Measurements from ENCODE around the gene LRRK1.

The LRRK1 gene

DNA sequence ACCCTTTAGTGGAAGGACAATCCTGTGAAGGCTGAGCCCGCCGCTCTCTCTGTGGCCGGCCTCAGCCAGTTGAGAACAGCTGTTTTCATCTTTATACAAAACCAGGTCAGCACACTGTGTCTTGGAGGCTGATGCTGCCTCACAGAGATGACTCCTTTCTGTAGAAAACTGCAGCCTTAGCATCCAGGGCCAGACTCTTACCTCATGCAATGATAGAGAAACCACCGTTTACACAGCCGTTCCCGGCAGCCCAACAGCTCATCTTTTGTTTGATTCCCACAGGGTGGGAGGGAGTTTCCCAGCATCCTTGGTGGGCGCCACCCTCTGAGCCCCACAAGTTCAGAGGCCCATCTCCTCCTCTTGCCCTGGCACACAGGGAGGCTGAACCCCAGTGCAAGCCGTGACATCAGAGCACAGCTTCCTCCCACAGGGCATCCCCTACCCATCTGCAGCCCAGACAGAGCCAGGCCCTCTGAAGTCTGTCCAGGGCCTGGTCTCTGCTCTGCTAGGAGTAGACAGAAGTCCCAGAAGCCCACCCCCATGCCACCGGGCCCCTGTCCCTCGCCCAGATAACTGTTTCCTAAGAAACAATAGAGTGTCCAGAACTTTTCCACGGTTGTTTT, 105.0 kb downstream of the LRRK1 start:
- no peak for DNase-seq (ENCODE audit: low read depth in 2 of 2)

DNA sequence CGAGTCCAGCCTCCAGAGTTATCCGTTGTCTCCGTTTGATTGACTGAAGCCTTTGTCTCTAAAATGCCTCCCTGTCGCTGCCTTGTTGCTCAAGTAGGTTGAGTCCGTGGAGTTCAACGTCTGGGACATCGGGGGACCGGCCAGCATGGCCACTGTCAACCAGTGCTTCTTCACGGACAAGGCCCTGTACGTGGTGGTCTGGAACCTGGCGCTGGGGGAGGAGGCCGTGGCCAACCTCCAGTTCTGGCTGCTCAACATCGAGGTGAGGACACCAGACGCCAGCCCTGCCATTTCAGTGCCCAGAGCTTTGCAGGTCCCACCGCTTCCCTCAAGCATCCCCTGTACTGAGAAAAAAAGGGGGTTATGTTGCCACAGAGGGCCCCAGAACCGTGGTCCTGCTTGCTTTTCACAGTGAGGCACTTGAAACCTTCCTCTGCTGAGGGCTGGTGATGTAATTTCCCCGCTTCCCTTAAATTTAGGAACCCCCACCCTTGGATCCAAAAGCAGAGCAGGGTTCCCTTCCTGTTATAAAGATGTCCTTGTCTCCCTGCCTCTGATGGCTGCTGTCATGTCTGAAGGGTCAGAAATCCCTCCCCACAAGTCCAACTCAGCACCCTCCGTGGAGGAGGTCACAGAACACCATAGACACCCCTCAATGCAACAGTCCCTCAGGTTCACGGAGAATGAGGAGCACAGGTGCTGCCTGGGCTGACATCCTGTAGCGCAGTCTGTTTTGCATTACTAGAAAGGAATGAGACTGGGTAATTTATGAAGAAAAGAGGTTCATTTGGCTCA, 105.7 kb downstream of the LRRK1 start:
- no peak for DNase-seq (ENCODE audit: low read depth in 2 of 2)

DNA sequence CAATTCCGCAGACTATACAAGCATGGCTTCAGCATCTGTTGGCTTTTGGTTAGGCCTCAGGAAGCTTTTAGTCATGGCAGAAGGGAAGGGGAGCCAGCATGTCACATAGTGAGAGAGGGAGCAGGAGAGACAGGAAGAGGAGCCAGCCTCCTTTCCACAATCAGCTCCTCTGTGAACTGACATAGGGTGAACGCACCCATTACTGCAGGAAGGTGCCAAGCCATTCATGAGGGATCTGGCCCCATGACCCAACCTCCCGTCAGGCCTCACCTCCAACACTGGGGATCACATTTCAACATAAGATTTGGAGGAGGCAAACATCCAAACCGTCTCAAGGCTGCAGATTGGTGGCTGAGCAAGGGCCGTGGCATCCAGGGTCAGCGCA, 106.3 kb downstream of the LRRK1 start:
- DNase-seq (ENCODE audit: low read depth in 2 of 2): no peak

DNA sequence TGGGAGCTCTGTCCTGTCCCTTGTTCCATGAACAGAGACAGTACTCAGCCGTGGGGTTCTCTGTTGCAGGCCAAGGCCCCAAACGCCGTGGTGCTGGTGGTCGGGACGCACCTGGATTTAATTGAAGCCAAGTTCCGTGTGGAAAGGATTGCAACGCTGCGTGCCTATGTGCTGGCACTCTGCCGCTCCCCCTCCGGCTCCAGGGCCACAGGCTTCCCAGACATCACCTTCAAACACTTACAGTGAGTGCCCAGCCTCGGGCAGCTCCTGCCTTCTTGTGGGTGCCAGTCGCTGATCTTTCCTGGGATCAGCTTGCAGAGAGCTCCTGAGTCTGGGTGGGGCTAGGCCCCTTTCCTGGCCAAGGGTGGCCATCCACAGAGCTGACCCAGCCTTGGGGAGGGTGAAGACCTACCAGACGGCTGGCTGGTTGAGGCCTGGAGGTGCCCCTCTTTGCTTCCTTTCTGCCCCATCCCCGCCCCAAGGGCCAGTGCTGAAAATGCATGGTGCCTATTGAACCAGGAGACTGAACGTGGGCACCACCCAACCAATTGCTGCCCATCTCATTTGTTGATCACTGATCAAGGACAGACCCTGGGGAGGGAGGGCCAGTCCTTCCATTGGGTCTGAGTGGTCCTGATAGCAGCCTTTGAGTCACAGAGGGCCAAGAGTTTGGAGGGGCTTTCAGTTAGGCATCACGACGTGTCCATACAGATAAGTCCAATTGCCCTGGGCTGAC, 106.9 kb downstream of the LRRK1 start:
- no peak for DNase-seq (ENCODE audit: low read depth in 2 of 2)

DNA sequence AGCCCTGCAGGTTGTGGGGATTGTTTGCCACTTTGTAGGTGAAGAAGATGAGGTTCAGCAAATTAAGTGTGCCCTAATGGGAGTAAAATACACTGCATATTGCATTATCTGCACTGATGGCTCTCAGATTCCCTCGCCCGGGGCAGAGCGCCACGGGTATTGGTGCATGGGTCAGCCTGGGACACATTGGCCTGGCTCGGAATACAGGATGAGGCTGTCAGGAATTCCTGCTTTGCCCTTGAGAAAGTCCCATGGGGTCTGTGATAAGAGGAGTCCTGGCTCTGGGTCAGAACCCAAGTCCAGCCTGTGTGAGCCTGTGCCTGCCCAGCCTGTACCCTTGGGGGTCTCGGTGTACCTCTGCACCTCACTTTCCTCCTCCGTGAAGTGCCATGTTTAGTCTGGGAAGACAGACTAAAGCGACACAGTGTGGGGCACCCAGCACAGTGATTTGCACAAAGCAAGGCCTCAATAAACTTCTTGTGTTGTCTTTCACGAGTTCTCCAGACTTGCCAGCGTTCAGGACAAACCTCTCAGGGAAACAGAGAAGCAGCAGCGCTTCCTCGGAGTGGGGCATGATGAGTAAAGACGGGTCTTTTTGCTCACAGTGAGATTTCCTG, 107.6 kb downstream of the LRRK1 start:
- DNase-seq (ENCODE audit: low read depth in 2 of 2): no peak

DNA sequence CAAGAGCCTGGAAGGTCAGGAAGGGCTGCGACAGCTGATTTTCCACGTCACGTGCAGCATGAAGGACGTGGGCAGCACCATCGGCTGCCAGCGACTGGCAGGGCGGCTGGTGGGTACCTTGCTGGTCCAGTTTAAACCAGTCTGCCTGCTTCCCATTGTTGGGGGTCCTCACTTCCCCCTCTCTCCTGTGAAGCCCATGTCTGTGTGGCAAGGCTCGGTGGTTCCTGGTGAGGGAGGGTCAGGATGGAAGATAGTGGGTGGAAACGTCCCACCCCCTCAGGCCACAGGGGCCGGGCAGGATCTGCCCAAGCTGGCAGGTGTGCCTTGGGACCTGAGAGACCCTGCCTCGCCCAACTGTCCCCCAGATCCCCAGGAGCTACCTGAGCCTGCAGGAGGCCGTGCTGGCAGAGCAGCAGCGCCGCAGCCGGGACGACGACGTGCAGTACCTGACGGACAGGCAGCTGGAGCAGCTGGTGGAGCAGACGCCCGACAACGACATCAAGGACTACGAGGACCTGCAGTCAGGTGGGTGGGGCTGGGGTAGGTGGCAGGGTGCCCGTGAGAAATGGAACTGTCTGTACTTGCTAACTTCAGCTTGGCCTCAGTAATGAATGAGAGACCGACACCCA, 108.2 kb downstream of the LRRK1 start:
- no peak for DNase-seq (ENCODE audit: low read depth in 2 of 2)

DNA sequence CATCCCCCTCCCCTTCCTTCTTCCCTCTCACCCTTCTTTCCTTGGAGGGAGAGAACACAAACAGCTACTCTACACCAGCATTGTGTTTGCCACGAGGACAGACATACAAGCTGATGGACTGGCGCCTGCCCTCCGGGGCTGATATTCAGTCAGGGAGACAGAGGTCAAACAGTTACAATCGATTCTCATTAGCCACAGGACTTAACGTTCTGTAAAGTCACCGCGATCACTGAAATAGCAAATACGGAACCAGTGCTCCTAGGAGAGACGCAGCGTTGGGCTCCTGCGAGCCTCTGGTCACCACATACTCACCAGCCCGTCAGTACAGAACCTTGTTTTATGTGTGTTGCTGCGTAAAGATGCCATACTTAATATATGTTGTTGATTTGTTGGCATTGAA, 108.8 kb downstream of the LRRK1 start:
- DNase-seq (ENCODE audit: low read depth in 2 of 2): no peak

DNA sequence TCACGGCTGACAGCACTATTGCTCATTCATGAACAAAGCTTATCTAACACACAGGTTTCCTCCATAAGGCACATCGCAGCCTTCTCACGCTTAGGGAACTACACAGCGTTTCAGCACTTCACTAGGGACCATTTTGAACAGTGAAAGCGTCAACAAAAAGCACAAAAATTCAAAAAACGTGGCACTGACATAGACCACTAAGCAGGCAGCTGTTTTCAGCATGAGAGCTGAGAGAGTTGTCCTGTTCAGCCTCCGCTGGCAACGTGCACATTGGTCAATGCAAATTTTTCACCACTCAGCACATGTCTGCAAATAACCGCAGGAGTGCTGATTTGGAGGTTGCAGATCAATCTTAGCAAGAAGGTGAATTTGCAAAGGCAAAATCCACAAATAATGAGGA, 109.2 kb downstream of the LRRK1 start:
- no peak for DNase-seq (ENCODE audit: low read depth in 2 of 2)

DNA sequence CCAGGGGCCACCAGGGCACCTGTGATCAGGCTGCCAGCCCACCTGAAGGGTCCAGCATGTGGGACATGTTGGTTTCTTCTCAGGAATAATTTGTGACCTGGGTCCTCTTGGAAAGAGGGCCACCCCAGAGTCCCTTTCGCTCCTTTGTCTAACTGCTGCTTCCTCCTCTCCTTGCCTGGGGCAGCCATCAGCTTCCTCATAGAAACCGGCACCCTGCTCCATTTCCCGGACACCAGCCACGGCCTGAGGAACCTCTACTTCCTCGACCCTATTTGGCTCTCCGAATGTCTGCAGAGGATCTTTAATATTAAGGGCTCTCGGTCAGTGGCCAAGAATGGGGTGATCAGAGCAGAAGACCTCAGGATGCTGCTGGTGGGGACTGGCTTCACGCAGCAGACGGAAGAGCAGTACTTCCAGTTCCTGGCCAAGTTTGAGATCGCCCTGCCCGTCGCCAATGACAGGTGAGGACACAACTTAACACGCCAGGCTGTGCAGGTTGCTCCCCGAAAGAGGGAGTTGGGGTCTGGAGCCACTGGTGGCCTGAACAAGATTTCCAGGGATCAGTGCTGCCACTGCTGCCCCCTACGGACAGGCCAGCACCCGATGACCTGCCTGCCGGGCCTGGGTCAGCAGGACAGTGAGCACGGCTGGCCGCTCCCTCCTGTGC, 109.7 kb downstream of the LRRK1 start:
- no peak for DNase-seq (ENCODE audit: low read depth in 2 of 2)

DNA sequence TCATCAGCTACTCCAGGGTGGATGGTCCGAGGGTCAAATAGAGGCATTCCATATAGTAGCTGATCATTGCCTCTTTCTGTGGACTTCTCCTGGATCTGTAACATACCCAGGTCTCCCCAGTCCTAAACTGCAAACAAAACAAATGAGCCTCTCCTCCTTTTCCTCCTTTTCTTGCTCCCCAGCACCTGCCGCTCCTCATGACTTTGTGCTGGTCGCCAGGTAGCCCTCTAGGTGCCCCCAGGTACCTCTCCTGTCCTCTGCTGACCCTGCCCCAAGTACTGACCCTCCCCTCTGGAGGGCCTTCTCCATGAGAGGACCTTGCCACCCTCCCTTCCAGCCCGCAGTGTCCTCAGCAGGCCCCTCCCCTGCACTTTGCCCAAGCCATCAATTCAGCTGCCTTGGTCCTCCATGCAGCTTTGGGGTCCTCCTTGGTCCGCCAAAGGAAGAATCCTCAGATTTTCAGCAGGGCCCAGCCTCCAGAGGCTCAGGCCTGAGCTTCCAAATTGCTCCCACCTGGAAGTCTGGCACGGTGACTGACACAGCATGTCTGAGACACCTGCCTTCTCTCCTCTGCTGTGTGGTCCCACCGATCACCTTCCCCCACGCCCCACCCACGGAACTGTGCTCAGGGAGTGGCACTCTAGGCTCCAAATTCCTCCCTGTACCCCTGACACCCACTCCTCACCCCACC, 111.0 kb downstream of the LRRK1 start:
- no peak for DNase-seq (ENCODE audit: low read depth in 2 of 2)

DNA sequence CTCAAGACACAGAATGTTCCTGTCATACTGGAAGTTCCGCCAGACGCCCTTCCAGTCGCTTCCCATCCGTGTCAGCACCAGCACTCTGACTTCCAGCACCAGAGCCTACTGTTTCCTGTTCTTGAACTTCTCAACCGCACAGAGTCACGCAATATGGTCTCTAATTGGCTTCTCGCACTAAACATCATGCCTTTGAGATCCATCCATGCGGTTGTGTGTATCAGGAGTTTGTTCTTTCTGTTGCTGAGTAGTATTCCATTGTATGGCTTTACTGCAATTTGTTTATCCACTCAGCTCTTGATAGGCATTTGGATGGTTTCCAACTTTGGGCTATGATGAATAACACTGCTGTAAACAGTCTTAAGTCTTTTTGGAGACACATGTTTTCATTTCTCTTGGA, 112.1 kb downstream of the LRRK1 start:
- DNase-seq (ENCODE audit: low read depth in 2 of 2): no peak

DNA sequence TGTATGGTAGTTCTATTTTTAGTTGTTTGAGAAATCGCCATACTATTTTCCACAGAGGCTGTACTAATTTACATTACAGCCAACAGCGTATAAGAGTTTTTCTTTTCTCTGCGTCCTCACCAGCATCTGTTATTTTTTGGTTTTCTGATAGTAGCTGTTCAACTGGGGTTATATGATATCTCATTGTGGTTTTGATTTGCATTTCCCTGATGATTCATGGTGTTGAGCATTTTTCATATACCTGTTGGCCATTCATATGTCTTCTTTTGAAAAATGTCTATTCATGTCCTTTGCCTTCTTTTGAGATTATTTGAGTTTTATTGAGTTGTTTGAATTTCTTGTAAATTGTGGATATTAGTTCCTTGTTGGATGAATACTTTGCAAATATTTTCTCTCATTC, 114.6 kb downstream of the LRRK1 start:
- DNase-seq (ENCODE audit: low read depth in 2 of 2): no peak

DNA sequence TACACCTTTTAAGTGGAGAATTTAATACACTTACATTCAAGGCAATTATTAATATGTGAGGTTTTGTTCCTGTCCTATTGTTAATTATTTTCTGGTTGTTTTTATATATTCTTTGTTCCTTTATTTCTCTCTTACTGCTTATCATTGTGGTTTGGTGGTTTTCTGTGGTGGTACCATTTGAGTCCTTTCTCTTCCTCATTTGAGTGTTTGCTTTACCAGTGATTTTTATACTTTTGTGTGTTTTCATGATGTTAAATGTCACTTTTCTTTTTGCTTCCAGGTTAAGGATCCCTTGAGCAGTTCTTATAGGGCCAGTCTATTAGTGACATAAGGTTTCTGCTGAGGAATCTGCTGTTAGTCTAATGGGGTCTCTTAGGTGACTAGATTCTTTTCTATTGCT, 116.5 kb downstream of the LRRK1 start:
- no peak for DNase-seq (ENCODE audit: low read depth in 2 of 2)

DNA sequence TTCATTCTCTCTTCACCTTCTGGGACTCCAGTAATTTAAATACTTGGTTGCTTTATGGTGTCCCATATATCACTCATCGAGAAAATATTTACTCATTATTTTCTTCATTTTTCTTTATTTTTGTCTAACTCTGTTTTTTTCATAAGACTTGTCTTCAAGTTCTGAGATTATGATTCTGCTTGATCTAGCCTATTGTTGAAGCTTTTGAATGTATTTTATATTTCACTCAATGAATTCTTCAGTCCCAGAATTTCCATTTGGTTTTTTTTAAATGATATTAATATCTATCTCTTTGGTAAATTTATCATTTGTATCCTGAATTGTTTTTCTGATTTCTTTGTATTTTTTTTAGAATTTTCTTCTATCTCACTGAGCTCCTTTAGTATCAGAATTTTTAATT, 117.0 kb downstream of the LRRK1 start:
- no peak for DNase-seq (ENCODE audit: low read depth in 2 of 2)

DNA sequence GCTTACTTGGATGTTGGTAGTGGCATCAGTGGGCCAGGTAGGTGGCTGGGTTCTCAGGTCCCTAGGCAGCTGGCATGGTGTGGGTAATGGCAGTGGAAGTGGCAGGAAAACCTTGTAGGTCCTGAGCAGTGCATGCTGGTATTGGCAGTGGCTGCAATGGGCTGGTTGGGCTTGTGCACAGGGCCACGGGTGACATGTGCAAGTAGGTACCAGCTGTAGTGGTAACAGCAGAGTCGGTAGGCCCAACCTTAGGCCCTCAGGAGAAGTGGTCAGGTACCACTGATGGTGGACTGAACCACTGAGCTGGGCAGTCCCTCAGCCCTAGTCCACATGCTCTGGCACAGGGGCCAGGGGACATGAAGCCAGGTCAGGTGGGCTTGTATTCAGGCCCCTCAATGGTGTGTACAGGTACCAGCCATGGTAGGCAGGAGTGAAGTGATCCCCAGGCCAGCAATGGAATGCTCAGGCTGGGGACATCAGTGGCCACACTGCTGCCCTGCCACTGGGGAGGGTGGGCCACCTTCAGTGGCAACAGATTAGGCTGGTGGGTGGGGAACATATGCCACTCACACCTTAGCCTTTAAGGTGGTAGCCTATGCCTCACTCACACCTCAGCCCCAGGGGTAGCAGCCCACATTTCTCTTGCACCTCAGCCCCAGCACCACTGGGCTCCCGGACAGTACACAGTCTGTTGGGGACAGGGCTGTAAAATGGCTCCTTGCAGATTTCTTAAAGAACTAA, 118.1 kb downstream of the LRRK1 start:
- no peak for DNase-seq (ENCODE audit: low read depth in 2 of 2)

DNA sequence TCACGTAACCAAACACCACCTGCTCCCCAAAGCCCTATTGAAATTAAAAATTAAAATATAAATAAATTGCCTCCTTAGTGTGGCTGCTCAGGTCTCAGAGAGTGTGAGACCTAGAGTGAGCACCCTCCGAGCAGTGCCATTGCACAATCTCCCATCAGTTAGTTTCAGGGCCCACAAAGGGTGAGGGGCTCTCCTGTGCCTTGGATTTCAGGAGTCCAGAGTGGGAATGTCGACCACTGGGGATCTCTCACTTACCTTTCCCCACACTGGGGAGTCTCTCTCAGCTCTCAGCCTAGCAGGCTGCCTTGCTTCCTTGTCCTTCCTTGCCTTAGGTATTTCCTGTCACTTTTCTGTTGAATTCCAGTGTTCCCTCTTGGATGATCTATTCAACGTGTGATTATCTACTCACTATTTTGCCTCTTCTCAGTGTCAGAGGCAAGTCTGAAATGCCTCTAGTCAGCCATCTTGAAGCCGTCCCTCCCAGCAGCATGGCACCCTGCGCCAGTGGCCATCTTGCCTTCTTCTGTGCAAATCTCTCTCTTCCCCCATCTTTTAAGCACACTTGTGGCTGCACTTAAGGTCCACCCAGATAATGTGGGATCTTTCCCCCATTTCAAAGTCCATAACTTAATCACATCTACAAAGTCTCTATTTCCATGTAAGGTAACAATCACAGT, 119.3 kb downstream of the LRRK1 start:
- DNase-seq (ENCODE audit: low read depth in 2 of 2): no peak

DNA sequence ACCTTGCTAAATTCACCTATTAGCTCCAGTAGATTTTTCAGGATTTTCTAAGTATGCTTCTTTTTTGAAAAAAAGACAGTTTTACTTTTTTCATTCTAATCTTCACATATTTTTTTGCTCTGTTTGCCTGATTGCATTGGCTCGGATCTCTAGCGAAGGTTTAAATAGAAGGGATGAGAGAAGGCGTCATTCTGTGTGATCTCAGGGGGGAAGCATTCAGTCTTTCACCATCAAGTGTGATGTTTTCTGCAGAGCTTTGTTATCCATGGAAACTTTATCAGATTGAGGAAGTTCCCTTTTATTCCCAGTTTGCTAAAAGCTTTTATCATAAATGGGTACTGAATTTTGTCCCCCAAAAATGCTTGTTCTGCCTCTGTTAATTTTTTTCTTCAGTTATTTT, 120.3 kb downstream of the LRRK1 start:
- no peak for DNase-seq (ENCODE audit: low read depth in 2 of 2)

DNA sequence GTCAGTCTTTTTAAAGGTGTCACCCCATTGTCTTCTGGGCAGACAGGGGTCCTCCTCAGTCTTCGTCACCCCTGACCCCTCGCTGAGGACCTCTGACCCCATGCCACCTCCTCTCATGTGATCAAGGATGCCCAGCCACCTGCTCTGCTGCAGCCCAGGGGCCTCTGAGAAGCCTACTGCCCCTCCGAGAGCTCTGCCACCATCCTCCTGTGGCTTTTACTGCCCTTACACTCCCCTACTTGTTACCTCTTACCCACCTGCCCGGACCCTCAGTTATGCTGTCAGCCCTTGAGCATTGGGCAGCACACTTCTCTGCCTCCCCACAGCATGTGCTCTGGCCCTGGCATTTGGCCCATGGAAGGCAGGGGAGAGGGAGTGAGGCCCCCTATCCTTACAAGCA, 123.2 kb downstream of the LRRK1 start:
- DNase-seq (ENCODE audit: low read depth in 2 of 2): no peak

DNA sequence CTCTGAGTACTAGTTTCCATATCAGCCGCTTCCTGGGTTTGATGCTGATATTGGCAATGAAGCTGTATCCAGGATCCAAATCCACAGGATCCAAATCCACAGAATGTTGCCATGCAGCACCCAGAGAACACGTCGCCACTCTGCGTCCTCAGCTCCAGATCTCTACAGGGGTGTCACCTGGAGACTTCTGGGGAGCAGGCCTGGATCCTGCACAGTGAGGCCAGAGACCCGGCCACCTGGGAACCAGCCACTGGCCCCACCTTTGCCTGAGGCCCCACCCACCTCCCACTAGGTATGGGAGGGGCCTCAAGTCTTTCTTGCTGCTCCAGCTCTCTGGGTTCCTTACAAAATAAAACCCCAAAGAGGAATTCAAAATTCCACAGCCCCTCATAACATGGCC, 123.9 kb downstream of the LRRK1 start:
- no peak for DNase-seq (ENCODE audit: low read depth in 2 of 2)

All from stimulated activated CD8-positive, alpha-beta memory T cell treated with anti-CD3 and anti-CD28 coated beads, Interleukin-7, amount 100 ng/mL, for 4 hours (primary cell).